ENCODE measurements around the gene HAP1. TPM values are rescaled to one million over a fixed set of nuclear protein-coding genes. Genes with fewer than 3 reads are reported as not detected.
A peak's percentile ranks its signal among the peaks of the same experiment; 100 is the strongest.

The HAP1 gene
- total RNA-seq, 1 experiment from 2014 or later, result 11.6 TPM

GRCh38 chr17:41691031-41691777 is 43.2 kb downstream of the HAP1 start:
- H3K4me1 ChIP-seq (ENCODE audit: control insufficient read depth, insufficient read depth, low read length), result peaks cover 22% of the 10 kb centered on the region
- TF ChIP-seq, protein P1, sequence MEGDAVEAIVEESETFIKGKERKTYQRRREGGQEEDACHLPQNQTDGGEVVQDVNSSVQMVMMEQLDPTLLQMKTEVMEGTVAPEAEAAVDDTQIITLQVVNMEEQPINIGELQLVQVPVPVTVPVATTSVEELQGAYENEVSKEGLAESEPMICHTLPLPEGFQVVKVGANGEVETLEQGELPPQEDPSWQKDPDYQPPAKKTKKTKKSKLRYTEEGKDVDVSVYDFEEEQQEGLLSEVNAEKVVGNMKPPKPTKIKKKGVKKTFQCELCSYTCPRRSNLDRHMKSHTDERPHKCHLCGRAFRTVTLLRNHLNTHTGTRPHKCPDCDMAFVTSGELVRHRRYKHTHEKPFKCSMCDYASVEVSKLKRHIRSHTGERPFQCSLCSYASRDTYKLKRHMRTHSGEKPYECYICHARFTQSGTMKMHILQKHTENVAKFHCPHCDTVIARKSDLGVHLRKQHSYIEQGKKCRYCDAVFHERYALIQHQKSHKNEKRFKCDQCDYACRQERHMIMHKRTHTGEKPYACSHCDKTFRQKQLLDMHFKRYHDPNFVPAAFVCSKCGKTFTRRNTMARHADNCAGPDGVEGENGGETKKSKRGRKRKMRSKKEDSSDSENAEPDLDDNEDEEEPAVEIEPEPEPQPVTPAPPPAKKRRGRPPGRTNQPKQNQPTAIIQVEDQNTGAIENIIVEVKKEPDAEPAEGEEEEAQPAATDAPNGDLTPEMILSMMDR (IDR thresholded peaks at IDR 0.05), result no peak
- ChIA-PET CTCF (no interaction called here), POLR2A (interaction anchor here (0.7 to 1.2 kb wide), 2 partner anchors 95 to 492 kb away, joined by 3 read pairs; partner anchors contain the start of gene JUP)
- BruUV-seq (replicated peaks), result no TSS peak
- peaks cover 27% of the 10 kb centered on the region for H3K36me3 ChIP-seq (ENCODE audit: control insufficient read depth, insufficient read depth, low read length)
- H3K27me3 ChIP-seq (ENCODE audit: control insufficient read depth, insufficient read depth, low read length), result no peaks in the 10 kb centered on the region
- intact Hi-C loops (cut with micrococcal nuclease; ENCODE audit: unreplicated experiment) (no loop called here), in situ Hi-C loops (cut with HindIII; ENCODE audit: low pct_unique_long_range_greater_than_20kb, low sequenced_read_pairs) (no loop called here)
- ATAC-seq, result no peak
- no peaks in the 10 kb centered on the region; the same call in 1 of the 2 replicates for H3K9me3 ChIP-seq (ENCODE audit: control insufficient read depth, insufficient read depth, low read depth, low read length)
- peak overlapping the region; percentile 91 to 99 for H3K4me3 ChIP-seq (ENCODE audit: low read depth in 2 of 2, low read length in 2 of 2)
- peak overlapping the region; percentile 97 for H3K27ac ChIP-seq (ENCODE audit: low read length)
- no peak for DNase-seq (ENCODE audit: low read depth, low spot score)

DNA sequence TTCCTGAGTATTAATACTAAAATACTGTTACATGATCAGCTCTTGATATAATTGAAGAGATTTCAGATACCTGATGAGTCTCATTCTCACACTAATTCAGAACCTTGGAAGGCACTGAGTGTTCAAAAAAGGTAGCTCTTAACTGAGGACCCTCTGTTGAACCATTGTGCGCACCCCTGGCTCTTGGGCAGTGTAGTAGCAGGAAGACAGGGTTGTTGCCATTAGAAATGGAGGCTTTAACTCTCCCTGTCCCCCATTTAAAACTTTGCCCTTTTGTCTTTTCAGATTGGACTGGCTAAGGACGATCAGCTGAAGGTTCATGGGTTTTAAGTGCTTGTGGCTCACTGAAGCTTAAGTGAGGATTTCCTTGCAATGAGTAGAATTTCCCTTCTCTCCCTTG is 43.9 kb downstream of the HAP1 start:
- no peak for ATAC-seq
- POLR2A ChIA-PET, result interaction anchor here (0.5 to 1.2 kb wide), 2 partner anchors 96 to 773 kb away, joined by 3 to 15 read pairs; partner anchors contain the start of gene JUP

More for the DNA sequence above, 43.9 kb downstream of the HAP1 start:
- in situ Hi-C loops (cut with HindIII; ENCODE audit: low pct_unique_long_range_greater_than_20kb, low sequenced_read_pairs) (no loop called here), intact Hi-C loops (cut with micrococcal nuclease; ENCODE audit: unreplicated experiment) (no loop called here)
- H3K36me3 ChIP-seq (ENCODE audit: control insufficient read depth, insufficient read depth, low read length), result peaks cover 27% of the 10 kb centered on the region
- H3K27ac ChIP-seq (ENCODE audit: low read length), result peak overlapping the region; percentile 97
- H3K4me1 ChIP-seq (ENCODE audit: control insufficient read depth, insufficient read depth, low read length), result peaks cover 22% of the 10 kb centered on the region
- DNase-seq (ENCODE audit: low read depth, low spot score), result no peak
- TF ChIP-seq, protein P2, sequence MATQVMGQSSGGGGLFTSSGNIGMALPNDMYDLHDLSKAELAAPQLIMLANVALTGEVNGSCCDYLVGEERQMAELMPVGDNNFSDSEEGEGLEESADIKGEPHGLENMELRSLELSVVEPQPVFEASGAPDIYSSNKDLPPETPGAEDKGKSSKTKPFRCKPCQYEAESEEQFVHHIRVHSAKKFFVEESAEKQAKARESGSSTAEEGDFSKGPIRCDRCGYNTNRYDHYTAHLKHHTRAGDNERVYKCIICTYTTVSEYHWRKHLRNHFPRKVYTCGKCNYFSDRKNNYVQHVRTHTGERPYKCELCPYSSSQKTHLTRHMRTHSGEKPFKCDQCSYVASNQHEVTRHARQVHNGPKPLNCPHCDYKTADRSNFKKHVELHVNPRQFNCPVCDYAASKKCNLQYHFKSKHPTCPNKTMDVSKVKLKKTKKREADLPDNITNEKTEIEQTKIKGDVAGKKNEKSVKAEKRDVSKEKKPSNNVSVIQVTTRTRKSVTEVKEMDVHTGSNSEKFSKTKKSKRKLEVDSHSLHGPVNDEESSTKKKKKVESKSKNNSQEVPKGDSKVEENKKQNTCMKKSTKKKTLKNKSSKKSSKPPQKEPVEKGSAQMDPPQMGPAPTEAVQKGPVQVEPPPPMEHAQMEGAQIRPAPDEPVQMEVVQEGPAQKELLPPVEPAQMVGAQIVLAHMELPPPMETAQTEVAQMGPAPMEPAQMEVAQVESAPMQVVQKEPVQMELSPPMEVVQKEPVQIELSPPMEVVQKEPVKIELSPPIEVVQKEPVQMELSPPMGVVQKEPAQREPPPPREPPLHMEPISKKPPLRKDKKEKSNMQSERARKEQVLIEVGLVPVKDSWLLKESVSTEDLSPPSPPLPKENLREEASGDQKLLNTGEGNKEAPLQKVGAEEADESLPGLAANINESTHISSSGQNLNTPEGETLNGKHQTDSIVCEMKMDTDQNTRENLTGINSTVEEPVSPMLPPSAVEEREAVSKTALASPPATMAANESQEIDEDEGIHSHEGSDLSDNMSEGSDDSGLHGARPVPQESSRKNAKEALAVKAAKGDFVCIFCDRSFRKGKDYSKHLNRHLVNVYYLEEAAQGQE (IDR thresholded peaks at IDR 0.05; ENCODE audit: insufficient read depth in 1 of 2, low read depth in 2 of 2, low read length in 1 of 2), result no peak
- TF ChIP-seq SIN3A (IDR thresholded peaks at IDR 0.05; ENCODE audit: borderline replicate concordance, insufficient read depth, low read depth, low read length) (no peak), POLR2AphosphoS5 (IDR thresholded peaks at IDR 0.05; ENCODE audit: low read depth, low read length) (no peak), TCF7L2 (IDR thresholded peaks at IDR 0.05; ENCODE audit: low read depth, low read length) (no peak)
- TF ChIP-seq, protein P1 (IDR thresholded peaks at IDR 0.05), result no peak
- H3K4me3 ChIP-seq (ENCODE audit: low read depth in 2 of 2, low read length in 2 of 2), result peak overlapping the region; percentile 91 to 99
- H3K9me3 ChIP-seq (ENCODE audit: control insufficient read depth, insufficient read depth, low read depth, low read length), result no peaks in the 10 kb centered on the region; the same call in 1 of the 2 replicates
- CTCF ChIA-PET, result no interaction called here
- no peaks in the 10 kb centered on the region for H3K27me3 ChIP-seq (ENCODE audit: control insufficient read depth, insufficient read depth, low read length)
- no TSS peak for BruUV-seq (replicated peaks)

Data from Panc1 (cell line).